H1 (cell line): ENCODE measurements around the gene TEX2.

Experiments
- CEBPB ChIP-seq: IDR thresholded peaks from 2 replicates; pipeline ENCODE4 v1.6.1; 2012; ENCODE audit warnings: low read depth, low read length
- CHD2 ChIP-seq: IDR thresholded peaks from 2 replicates; pipeline ENCODE4 v1.6.1; 2012; ENCODE audit warnings: low read length, improper control_type of control experiment
- EGR1 ChIP-seq: IDR thresholded peaks from 2 replicates; pipeline ENCODE4 v1.6.1; 2011; ENCODE audit warnings: low read depth, low read length, borderline replicate concordance
- EZH2 ChIP-seq: fragments of 200-600 bp; sonication (generic); IDR thresholded peaks from 2 replicates; pipeline ENCODE4 v1.7.1; 2012; ENCODE audit warnings: low read depth, mild to moderate bottlenecking, moderate library complexity, low read length, inconsistent platforms; ENCODE audit not compliant: severe bottlenecking
- JUN ChIP-seq: IDR thresholded peaks from 2 replicates; pipeline ENCODE4 v1.6.1; 2011; ENCODE audit warnings: low read depth, mild to moderate bottlenecking, improper control_type of control experiment, low read length
- KDM5A ChIP-seq: fragments of 200-600 bp; IDR thresholded peaks from 2 replicates; pipeline ENCODE4 v1.7.1; 2012; ENCODE audit warnings: mild to moderate bottlenecking, low read length, inconsistent platforms, mixed read lengths
- NRF1 ChIP-seq: IDR thresholded peaks from 2 replicates; pipeline ENCODE4 v1.6.1; 2011; ENCODE audit warnings: mild to moderate bottlenecking, low read depth, low read length, improper control_type of control experiment
- POLR2A ChIP-seq, 2 experiments: IDR thresholded peaks; 1 replicate in 1 of 2; 2 replicates in 1 of 2; pipeline ENCODE4 v1.6.1; 2011; ENCODE audit warnings: low read depth in 2 of 2, low read length in 2 of 2, mild to moderate bottlenecking in 2 of 2; ENCODE audit errors: control extremely low read depth in 1 of 2
- RFX5 ChIP-seq: IDR thresholded peaks from 2 replicates; pipeline ENCODE4 v1.6.1; 2011; ENCODE audit warnings: low read depth, low read length, improper control_type of control experiment, borderline replicate concordance
- SP1 ChIP-seq: IDR thresholded peaks from 2 replicates; pipeline ENCODE4 v1.6.1; 2011; ENCODE audit warnings: low read depth, low read length
- TF ChIP-seq, protein P1 (sequence below), 3 experiments: IDR thresholded peaks; 1 replicate in 2 of 3; 2 replicates in 1 of 3; pipeline versions ENCODE4 v1.5.1 to v1.6.1; 2011; ENCODE audit warnings: low read length in 3 of 3, mild to moderate bottlenecking in 3 of 3, inconsistent platforms in 2 of 3, low read depth in 1 of 3, moderate library complexity in 1 of 3; ENCODE audit not compliant: insufficient read depth in 1 of 3; ENCODE audit errors: control extremely low read depth in 1 of 3

DNA sequence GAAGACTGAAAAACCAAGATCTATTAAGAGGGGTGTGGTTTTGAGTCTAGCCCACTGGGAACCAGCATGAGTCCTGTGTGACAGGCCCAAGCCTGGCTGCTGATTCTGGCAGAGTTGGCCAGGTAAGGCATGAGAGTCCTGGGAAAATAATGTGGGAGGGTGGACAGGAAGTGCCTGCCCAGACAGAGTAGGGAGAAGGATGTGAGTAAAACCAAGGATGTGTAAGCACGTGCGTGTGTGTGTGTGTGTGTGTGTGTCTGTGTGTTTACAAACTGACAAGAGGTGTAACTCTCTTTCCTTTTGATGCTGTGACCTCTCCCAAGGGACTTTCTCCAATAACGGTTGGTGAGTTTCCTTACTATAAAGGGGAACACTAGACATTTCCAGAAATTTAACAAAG is 15.6 kb upstream of the TEX2 start:
- TF ChIP-seq CEBPB (no peak), RFX5 (no peak), EZH2 (no peak), JUN (no peak), SP1 (no peak), EGR1 (no peak), KDM5A (no peak), CHD2 (no peak), POLR2A (IDR thresholded peaks at IDR 0.05; ENCODE audit: control extremely low read depth in 1 of 2, low read depth in 2 of 2, low read length in 2 of 2) (no peak), NRF1 (no peak)
- TF ChIP-seq, protein P1, sequence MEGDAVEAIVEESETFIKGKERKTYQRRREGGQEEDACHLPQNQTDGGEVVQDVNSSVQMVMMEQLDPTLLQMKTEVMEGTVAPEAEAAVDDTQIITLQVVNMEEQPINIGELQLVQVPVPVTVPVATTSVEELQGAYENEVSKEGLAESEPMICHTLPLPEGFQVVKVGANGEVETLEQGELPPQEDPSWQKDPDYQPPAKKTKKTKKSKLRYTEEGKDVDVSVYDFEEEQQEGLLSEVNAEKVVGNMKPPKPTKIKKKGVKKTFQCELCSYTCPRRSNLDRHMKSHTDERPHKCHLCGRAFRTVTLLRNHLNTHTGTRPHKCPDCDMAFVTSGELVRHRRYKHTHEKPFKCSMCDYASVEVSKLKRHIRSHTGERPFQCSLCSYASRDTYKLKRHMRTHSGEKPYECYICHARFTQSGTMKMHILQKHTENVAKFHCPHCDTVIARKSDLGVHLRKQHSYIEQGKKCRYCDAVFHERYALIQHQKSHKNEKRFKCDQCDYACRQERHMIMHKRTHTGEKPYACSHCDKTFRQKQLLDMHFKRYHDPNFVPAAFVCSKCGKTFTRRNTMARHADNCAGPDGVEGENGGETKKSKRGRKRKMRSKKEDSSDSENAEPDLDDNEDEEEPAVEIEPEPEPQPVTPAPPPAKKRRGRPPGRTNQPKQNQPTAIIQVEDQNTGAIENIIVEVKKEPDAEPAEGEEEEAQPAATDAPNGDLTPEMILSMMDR (IDR thresholded peaks at IDR 0.05; ENCODE audit: control extremely low read depth in 1 of 3, insufficient read depth in 1 of 3, low read depth in 1 of 3, low read length in 3 of 3) = no peak
